Erythroblast (primary cell): ENCODE measurements around the gene APOBEC3B.
"Not testable (repeated sequence)": the region's sequence is repeated elsewhere in the genome, so short reads cannot be mapped to it uniquely, and the experiment has no call there.

Experiments used
- DNase-seq, 2 experiments: peaks; one replicate each; lab custom pipeline; 2025; lab: John Stamatoyannopoulos, UW
- GATA1 ChIP-seq: IDR thresholded peaks from 2 replicates; pipeline ENCODE4 v1.6.1; 2011; ENCODE audit warnings: low read depth, mild to moderate bottlenecking, control low read depth, low read length, moderate library complexity
- POLR2A ChIP-seq: IDR thresholded peaks from 2 replicates; pipeline ENCODE4 v1.6.1; 2011; ENCODE audit warnings: mild to moderate bottlenecking, low read length

The APOBEC3B gene

GRCh38 chr22:39016592-39016991 is 34.4 kb downstream of the APOBEC3B start:
- TF ChIP-seq GATA1 (no peak), POLR2A (no peak)
- no peak for DNase-seq

GRCh38 chr22:39017596-39018365 is 35.6 kb downstream of the APOBEC3B start:
- TF ChIP-seq GATA1: no peak
- no peak for TF ChIP-seq POLR2A
- no peak for DNase-seq

- peak; percentile 34 to 46 for DNase-seq
Observed at GRCh38 chr22:39020021-39020651, 38.0 kb downstream of the APOBEC3B start.

- TF ChIP-seq POLR2A (no peak), GATA1 (no peak)
- peak in 1 of 2 experiments; percentile 45 for DNase-seq
Observed at GRCh38 chr22:39021552-39022250, 39.6 kb downstream of the APOBEC3B start.

- no peak for DNase-seq
- no peak for TF ChIP-seq GATA1
- no peak for TF ChIP-seq POLR2A
Observed at GRCh38 chr22:39024519-39025308, 42.6 kb downstream of the APOBEC3B start.

- TF ChIP-seq GATA1 (no peak), POLR2A (no peak)
Observed at GRCh38 chr22:39026509-39027150, 44.5 kb downstream of the APOBEC3B start.

GRCh38 chr22:39027717-39028116 is 45.6 kb downstream of the APOBEC3B start:
- no peak for DNase-seq
- TF ChIP-seq GATA1 (no peak), POLR2A (no peak)

More at GRCh38 chr22:39026509-39027150, 44.5 kb downstream of the APOBEC3B start:
- DNase-seq: no peak

GRCh38 chr22:39028281-39028680 is 46.1 kb downstream of the APOBEC3B start:
- TF ChIP-seq GATA1 (no peak), POLR2A (no peak)
- DNase-seq: no peak

GRCh38 chr22:39029227-39029626 is 47.1 kb downstream of the APOBEC3B start:
- no peak for DNase-seq
- no peak for TF ChIP-seq POLR2A

GRCh38 chr22:39030705-39031104 is 48.6 kb downstream of the APOBEC3B start:
- DNase-seq: no peak

GRCh38 chr22:39031434-39032295 is 49.5 kb downstream of the APOBEC3B start:
- not testable (repeated sequence) for DNase-seq

More at GRCh38 chr22:39030705-39031104, 48.6 kb downstream of the APOBEC3B start:
- TF ChIP-seq POLR2A (no peak), GATA1 (no peak)

- not testable (repeated sequence) for DNase-seq
Observed at GRCh38 chr22:39037071-39037470, 54.9 kb downstream of the APOBEC3B start.
